Fibroblast of the aortic adventitia (primary cell): ENCODE measurements around the gene MRPL30. TPM values are rescaled to one million over a fixed set of nuclear protein-coding genes. Genes with fewer than 3 reads are reported as not detected.

ENCODE experiments used
- DNase-seq: peaks from one replicate; pipeline ENCODE4 v3.0.0-alpha.2; 2010; ENCODE audit warnings: low read depth
- H3K4me3 ChIP-seq: 2 replicates; pipeline ENCODE4 v1.5.1; 2011; ENCODE audit warnings: low read depth, mild to moderate bottlenecking, control low read depth, low read length, moderate library complexity
- CTCF ChIP-seq: IDR thresholded peaks from 2 replicates; pipeline ENCODE4 v1.5.1; 2011; ENCODE audit warnings: mild to moderate bottlenecking, low read length, control low read depth, inconsistent platforms; ENCODE audit not compliant: insufficient read depth
- total RNA-seq: library from RNA; depleted of rRNA; stranded (reverse); fragments of >200 nt; gene quantifications from 2 replicates; pipeline ENCODE4 v1.2.3, GENCODE V29; 2012; ENCODE audit warnings: low replicate concordance

MRPL30 gene
- total RNA-seq, 1 donor: 33.2 TPM

GRCh38 chr2:99150706-99151105 lies 30.3 kb upstream of the MRPL30 start:
- peak; percentile 22 for DNase-seq
- TF ChIP-seq CTCF: no peak
- no peak overlapping the region for H3K4me3 ChIP-seq

- no peak overlapping the region for H3K4me3 ChIP-seq
- DNase-seq: no peak
- no peak for TF ChIP-seq CTCF
Observed at GRCh38 chr2:99152199-99152895, 28.6 kb upstream of the MRPL30 start.

DNA sequence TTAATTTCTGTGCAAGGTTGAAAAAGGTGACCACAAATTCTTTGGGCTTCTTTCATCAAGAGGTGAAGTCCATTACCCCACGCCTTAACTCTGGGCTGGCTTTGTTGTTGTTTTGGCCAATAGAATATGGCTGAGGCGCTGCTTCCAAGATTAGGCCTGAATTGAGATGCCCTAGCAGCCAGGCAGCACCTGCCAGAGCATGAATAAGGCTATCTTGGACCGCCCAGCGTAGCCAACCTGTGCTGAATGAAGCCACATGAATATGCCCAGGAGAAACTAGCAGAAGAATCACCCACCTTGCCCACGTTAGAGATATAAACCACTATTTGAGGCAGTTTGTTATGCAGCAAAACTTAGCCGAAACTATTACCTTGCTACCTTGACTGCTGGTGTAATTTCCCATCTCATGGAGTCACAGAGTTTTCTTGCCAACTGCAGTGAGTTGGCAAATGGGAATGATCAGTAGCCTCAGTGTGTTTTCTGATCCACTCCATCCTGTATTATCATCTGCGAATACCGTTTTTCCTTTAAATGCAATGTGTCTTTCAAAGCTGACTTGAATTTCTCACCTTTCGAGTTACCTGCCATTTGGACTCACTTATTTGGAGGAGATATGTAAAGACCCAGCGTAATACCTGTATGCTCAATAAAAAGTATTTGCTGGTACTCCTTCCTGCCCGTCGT lies 26.9 kb upstream of the MRPL30 start:
- peak overlapping the region; percentile 93 for H3K4me3 ChIP-seq
- peak; percentile 36 for DNase-seq
- TF ChIP-seq CTCF: no peak

DNA sequence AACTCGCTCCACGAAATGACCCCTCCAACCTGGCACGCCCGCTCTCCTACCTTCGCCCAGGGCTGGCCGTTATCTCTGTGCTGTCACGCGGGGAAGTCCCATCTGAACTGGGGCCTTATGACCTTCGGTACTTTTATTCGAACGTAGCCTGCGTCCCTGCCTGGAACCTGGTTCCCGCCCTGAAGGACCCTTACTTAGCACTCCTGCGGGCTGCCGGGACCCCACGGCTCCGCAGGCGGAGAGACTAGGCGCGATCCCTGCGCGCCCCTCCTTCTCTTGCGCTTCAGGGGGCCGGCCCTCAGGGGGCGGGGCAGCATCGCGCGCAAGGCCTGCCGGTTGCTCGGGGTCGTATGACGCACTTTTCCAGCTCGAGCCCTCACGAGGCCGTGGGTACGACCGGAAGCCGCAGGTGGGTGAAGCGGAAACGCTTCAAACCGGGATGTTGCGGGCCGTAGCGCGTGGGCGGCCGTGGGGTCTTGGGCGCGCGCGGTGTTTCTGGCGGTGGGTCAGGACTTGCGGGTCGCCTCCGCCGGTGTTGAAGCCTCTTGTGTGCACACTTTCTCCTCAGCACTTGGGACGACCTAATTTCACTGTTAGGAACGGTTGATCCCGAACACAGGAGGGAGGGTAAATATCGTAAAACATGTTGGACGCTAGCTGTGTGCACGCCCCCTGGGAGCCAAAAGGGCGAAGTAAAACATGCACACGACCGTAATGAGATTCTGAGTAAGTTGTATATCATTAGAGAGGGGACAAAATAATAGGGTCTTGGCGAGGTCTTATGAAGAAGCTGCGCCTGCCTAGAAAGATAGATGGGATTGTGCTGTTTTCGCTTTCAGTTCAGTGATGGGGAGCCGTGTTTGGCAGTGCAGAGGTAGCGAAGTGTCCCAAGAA lies 26.1 kb upstream of the MRPL30 start, which contains the start of the genes LIPT1 and TSGA10:
Gene LIPT1 (plus strand): TSS at position 325 of the 894 bp plus-strand sequence. CDS start 6,991 bp downstream, outside the sequence.
Gene TSGA10 (minus strand): TSS at position 300 of the 894 bp plus-strand sequence. CDS start 45,503 bp downstream, outside the sequence.
- no peak for TF ChIP-seq CTCF
- peak; percentile 88 for DNase-seq
- peak within 1 kb of the TSS; percentile 93 for H3K4me3 ChIP-seq

- TF ChIP-seq CTCF: no peak
- H3K4me3 ChIP-seq: no peak overlapping the region
- no peak for DNase-seq
Observed at GRCh38 chr2:99156891-99157290, 24.1 kb upstream of the MRPL30 start.

GRCh38 chr2:99158599-99158998 lies 22.4 kb upstream of the MRPL30 start:
- TF ChIP-seq CTCF: no peak
- no peak overlapping the region for H3K4me3 ChIP-seq
- DNase-seq: no peak
